Measurements from ENCODE around the gene LYVE1. TPM values are rescaled to one million over a fixed set of nuclear protein-coding genes. Genes with fewer than 3 reads are reported as not detected.

The LYVE1 gene
- total and polyA plus RNA-seq, 2 donors, result 4.1 to 16.1 TPM

DNA sequence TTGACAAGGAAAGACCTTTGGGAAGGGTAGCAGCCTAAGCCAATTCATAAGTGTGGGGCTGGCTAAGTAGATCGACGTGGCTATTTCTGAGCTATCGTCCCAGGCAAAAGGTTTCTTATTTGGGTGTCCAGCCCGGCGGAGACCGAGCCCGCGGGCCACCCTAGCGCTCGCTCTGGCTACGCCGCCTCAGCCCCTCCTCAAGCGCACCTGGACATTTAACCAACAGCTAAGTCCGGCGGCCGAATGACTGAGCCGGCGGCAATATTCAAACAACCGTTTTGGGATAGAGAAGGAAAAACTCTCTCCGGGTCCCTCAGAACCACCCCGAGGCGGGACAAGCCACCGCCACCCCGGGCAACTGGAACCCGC lies 27.9 kb downstream of the LYVE1 start:
- no peaks in the 10 kb centered on the region for H3K36me3 ChIP-seq (ENCODE audit: control insufficient read depth in 2 of 2, insufficient read depth in 2 of 2, low read length in 1 of 2)
- WGBS, result under 1% methylated on average over 25 of the region's 25 CpGs
- H3K27me3 ChIP-seq (ENCODE audit: control insufficient read depth in 2 of 2, insufficient read depth in 1 of 2, low read length in 1 of 2), result no peaks in the 10 kb centered on the region
- H3K9me3 ChIP-seq (ENCODE audit: control insufficient read depth in 2 of 2, insufficient read depth in 1 of 2, low read length in 1 of 2), result peaks cover 7 to 17% of the 10 kb centered on the region in 2 donors
- peaks cover 20 to 23% of the 10 kb centered on the region in 2 donors for H3K4me1 ChIP-seq (ENCODE audit: control insufficient read depth in 2 of 2, insufficient read depth in 2 of 2, low read length in 2 of 2)
- peak in 1 of 9 donors; percentile 42 for DNase-seq (ENCODE audit: low read depth in 6 of 9, low spot score in 9 of 9)
- H3K27ac ChIP-seq (ENCODE audit: low read depth in 1 of 2, low read length in 1 of 2), result peak overlapping the region in 1 of 2 donors; percentile 64
- H3K4me3 ChIP-seq (ENCODE audit: low read length in 2 of 2), result peak overlapping the region; percentile 68 to 74

DNA sequence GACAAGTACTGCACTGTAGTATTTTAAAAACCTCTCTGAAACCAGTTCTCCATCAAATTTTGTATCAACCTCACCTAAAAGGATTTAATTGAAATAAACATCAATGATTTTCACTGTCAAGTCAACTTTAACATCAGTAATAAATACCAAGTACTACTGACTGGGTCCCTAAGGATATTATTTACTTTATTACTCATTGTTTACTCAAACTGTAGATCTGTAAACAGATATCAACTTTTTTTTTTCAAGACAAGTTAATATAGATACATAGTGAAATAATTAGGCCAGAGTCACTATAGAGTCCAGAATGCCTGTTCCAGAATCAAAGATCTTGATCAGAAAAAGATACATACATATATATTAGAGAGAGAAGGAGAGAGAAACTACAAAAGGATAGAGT lies 29.1 kb downstream of the LYVE1 start:
- no peak for DNase-seq (ENCODE audit: low read depth in 6 of 9, low spot score in 9 of 9)
- Histone ChIP-seq H3K36me3 (ENCODE audit: control insufficient read depth in 2 of 2, insufficient read depth in 2 of 2, low read length in 1 of 2) (no peaks in the 10 kb centered on the region), H3K27ac (ENCODE audit: low read depth in 1 of 2, low read length in 1 of 2) (no peak overlapping the region), H3K27me3 (ENCODE audit: control insufficient read depth in 2 of 2, insufficient read depth in 1 of 2, low read length in 1 of 2) (no peaks in the 10 kb centered on the region), H3K9me3 (ENCODE audit: control insufficient read depth in 2 of 2, insufficient read depth in 1 of 2, low read length in 1 of 2) (peaks cover 4 to 8% of the 10 kb centered on the region in 2 donors), H3K4me3 (ENCODE audit: low read length in 2 of 2) (no peak overlapping the region), H3K4me1 (ENCODE audit: control insufficient read depth in 2 of 2, insufficient read depth in 2 of 2, low read length in 2 of 2) (peaks cover 20% of the 10 kb centered on the region in 2 donors)

DNA sequence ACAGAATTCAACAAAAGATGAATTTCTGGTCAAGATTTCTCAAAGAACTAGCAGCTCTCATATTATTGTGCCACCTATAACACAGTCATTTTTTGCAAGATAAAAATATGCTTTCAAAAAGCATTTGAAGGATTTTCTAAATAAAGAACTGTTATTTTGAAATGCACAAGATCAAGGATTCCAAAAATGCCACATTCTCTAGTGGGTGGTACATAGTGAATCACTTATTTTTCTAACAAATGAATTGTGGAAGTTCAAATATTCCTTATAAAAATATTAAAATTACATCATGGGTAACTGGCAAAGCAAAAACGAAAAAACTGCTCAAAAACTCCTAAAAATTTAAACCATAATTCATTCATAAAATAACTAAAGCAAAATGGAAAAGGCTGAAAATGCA lies 29.5 kb downstream of the LYVE1 start:
- H3K36me3 ChIP-seq (ENCODE audit: control insufficient read depth in 2 of 2, insufficient read depth in 2 of 2, low read length in 1 of 2), result peaks cover 0 to under 1% of the 10 kb centered on the region in 2 donors
- H3K9me3 ChIP-seq (ENCODE audit: control insufficient read depth in 2 of 2, insufficient read depth in 1 of 2, low read length in 1 of 2), result peaks cover 2 to 4% of the 10 kb centered on the region in 2 donors
- no peak for DNase-seq (ENCODE audit: low read depth in 6 of 9, low spot score in 9 of 9)
- 95% methylated on average over 1 of the region's 1 CpG for WGBS
- H3K27me3 ChIP-seq (ENCODE audit: control insufficient read depth in 2 of 2, insufficient read depth in 1 of 2, low read length in 1 of 2), result no peaks in the 10 kb centered on the region
- H3K4me1 ChIP-seq (ENCODE audit: control insufficient read depth in 2 of 2, insufficient read depth in 2 of 2, low read length in 2 of 2), result peaks cover 20% of the 10 kb centered on the region in 2 donors
- no peak overlapping the region for H3K4me3 ChIP-seq (ENCODE audit: low read length in 2 of 2)
- no peak overlapping the region for H3K27ac ChIP-seq (ENCODE audit: low read depth in 1 of 2, low read length in 1 of 2)

DNA sequence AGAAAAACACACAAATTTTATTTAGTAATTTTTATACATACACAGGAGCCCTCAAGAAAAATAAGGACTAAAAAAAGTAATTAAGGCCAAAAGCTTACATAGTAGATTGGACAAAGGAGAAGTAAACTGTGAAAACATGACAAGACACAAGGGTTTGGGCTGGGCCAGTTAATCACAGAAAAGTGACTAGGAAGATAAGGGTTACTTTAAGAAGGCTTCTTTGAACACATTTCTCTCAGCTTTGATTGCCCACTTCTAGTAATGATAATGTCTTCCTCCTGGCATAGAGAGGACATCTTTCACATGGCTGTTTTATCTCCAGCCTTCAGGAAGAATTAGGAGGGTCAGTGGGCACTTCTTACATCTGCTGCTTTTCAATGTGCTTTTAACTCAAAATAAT lies 30.9 kb downstream of the LYVE1 start:
- DNase-seq (ENCODE audit: low read depth in 6 of 9, low spot score in 9 of 9), result no peak
- Histone ChIP-seq H3K4me3 (ENCODE audit: low read length in 2 of 2) (no peak overlapping the region), H3K9me3 (ENCODE audit: control insufficient read depth in 2 of 2, insufficient read depth in 1 of 2, low read length in 1 of 2) (no peaks in the 10 kb centered on the region), H3K4me1 (ENCODE audit: control insufficient read depth in 2 of 2, insufficient read depth in 2 of 2, low read length in 2 of 2) (peaks cover 20% of the 10 kb centered on the region in 2 donors), H3K27ac (ENCODE audit: low read depth in 1 of 2, low read length in 1 of 2) (no peak overlapping the region), H3K27me3 (ENCODE audit: control insufficient read depth in 2 of 2, insufficient read depth in 1 of 2, low read length in 1 of 2) (no peaks in the 10 kb centered on the region), H3K36me3 (ENCODE audit: control insufficient read depth in 2 of 2, insufficient read depth in 2 of 2, low read length in 1 of 2) (peaks cover 3 to 9% of the 10 kb centered on the region in 2 donors)

DNA sequence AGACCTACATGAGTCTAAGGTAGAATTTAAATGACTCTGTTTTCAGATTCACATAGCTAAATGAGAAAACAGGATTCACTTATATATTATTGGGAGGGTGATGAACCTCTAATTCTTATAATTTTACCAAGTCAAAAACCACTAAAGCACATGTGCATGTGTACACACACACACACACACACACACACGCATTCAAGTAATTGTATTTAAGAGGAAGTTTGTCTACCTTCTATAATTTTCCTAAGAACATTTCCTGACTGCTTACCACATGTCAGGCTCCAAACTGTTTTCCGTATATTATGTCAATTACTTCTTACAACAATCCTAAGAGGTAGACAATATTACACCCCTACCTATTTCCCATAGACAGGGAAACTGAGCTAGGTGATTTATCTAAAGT lies 34.1 kb downstream of the LYVE1 start:
- peaks cover 4 to 21% of the 10 kb centered on the region in 2 donors for H3K36me3 ChIP-seq (ENCODE audit: control insufficient read depth in 2 of 2, insufficient read depth in 2 of 2, low read length in 1 of 2)
- DNase-seq (ENCODE audit: low read depth in 6 of 9, low spot score in 9 of 9), result no peak
- no peaks in the 10 kb centered on the region for H3K27me3 ChIP-seq (ENCODE audit: control insufficient read depth in 2 of 2, insufficient read depth in 1 of 2, low read length in 1 of 2)
- peaks cover 7 to 12% of the 10 kb centered on the region in 2 donors for H3K4me1 ChIP-seq (ENCODE audit: control insufficient read depth in 2 of 2, insufficient read depth in 2 of 2, low read length in 2 of 2)
- H3K27ac ChIP-seq (ENCODE audit: low read depth in 1 of 2, low read length in 1 of 2), result no peak overlapping the region
- H3K4me3 ChIP-seq (ENCODE audit: low read length in 2 of 2), result no peak overlapping the region
- 60% methylated on average over 2 of the region's 2 CpGs for WGBS
- no peaks in the 10 kb centered on the region for H3K9me3 ChIP-seq (ENCODE audit: control insufficient read depth in 2 of 2, insufficient read depth in 1 of 2, low read length in 1 of 2)

DNA sequence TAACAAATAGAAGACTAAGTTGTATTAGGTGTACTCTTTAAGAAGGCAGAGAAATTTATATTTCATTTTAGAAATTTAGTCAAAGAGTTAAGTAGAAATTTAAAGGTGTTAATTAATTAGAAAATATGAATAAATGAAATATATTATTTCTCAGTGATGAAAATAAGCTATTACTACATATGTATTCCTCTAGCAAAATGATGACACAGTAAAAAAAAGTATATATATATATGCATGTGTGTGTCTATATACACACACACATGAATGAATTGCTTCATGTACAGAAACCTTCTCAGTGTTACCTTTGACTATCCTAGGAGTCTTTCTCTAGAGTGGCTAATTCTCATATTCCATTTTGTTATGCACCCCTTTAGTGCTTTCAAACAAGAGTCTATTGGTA lies 35.1 kb downstream of the LYVE1 start:
- Histone ChIP-seq H3K27ac (ENCODE audit: low read depth in 1 of 2, low read length in 1 of 2) (no peak overlapping the region), H3K36me3 (ENCODE audit: control insufficient read depth in 2 of 2, insufficient read depth in 2 of 2, low read length in 1 of 2) (peaks cover 9 to 29% of the 10 kb centered on the region in 2 donors), H3K27me3 (ENCODE audit: control insufficient read depth in 2 of 2, insufficient read depth in 1 of 2, low read length in 1 of 2) (no peaks in the 10 kb centered on the region), H3K4me3 (ENCODE audit: low read length in 2 of 2) (no peak overlapping the region), H3K9me3 (ENCODE audit: control insufficient read depth in 2 of 2, insufficient read depth in 1 of 2, low read length in 1 of 2) (no peaks in the 10 kb centered on the region), H3K4me1 (ENCODE audit: control insufficient read depth in 2 of 2, insufficient read depth in 2 of 2, low read length in 2 of 2) (peaks cover 7 to 12% of the 10 kb centered on the region in 2 donors)
- no peak for DNase-seq (ENCODE audit: low read depth in 6 of 9, low spot score in 9 of 9)

DNA sequence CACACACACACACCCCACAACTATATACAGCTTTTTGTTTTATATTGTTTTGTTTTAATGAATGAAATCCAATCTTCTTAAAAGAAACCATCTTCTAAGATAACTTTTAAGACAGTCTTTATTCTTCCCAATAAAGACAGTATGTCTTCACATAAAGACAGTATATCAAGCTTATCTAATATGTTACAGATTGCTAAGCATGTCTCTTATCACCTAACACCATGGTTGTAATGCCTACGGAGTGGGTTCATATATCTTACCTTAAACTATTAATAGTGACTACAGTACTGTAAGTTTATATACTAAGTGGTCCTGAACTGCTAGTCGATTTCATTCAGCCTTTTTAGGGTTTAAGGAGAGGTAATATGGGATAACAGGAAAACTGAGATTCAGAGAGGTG lies 35.9 kb downstream of the LYVE1 start:
- 98% methylated on average over 2 of the region's 2 CpGs for WGBS
- Histone ChIP-seq H3K36me3 (ENCODE audit: control insufficient read depth in 2 of 2, insufficient read depth in 2 of 2, low read length in 1 of 2) (peaks cover 12 to 32% of the 10 kb centered on the region in 2 donors), H3K4me1 (ENCODE audit: control insufficient read depth in 2 of 2, insufficient read depth in 2 of 2, low read length in 2 of 2) (peaks cover 7 to 12% of the 10 kb centered on the region in 2 donors), H3K27me3 (ENCODE audit: control insufficient read depth in 2 of 2, insufficient read depth in 1 of 2, low read length in 1 of 2) (no peaks in the 10 kb centered on the region), H3K27ac (ENCODE audit: low read depth in 1 of 2, low read length in 1 of 2) (no peak overlapping the region), H3K4me3 (ENCODE audit: low read length in 2 of 2) (no peak overlapping the region), H3K9me3 (ENCODE audit: control insufficient read depth in 2 of 2, insufficient read depth in 1 of 2, low read length in 1 of 2) (no peaks in the 10 kb centered on the region)
- DNase-seq (ENCODE audit: low read depth in 6 of 9, low spot score in 9 of 9), result no peak

DNA sequence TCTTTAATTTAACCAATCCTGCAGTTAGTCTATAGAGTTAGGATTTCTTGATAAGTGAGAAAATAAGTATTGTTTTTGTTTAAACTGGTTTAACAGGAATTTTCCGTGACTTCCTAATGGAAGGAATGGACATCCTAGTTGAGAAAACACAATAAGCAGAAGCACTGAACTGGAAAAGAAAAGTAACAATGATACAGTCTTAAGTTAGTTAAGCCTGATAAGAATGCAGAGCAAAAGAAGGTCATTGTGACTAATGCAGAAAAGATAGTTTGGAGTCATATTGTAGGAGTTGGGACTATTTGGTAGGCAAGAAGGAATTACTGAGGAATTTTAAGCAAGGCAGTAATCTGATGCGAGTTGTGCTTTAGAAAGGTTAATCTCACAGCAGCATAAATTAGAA lies 39.2 kb downstream of the LYVE1 start:
- Histone ChIP-seq H3K27me3 (ENCODE audit: control insufficient read depth in 2 of 2, insufficient read depth in 1 of 2, low read length in 1 of 2) (no peaks in the 10 kb centered on the region), H3K9me3 (ENCODE audit: control insufficient read depth in 2 of 2, insufficient read depth in 1 of 2, low read length in 1 of 2) (no peaks in the 10 kb centered on the region), H3K36me3 (ENCODE audit: control insufficient read depth in 2 of 2, insufficient read depth in 2 of 2, low read length in 1 of 2) (peaks cover 15 to 46% of the 10 kb centered on the region in 2 donors), H3K4me1 (ENCODE audit: control insufficient read depth in 2 of 2, insufficient read depth in 2 of 2, low read length in 2 of 2) (no peaks in the 10 kb centered on the region), H3K27ac (ENCODE audit: low read depth in 1 of 2, low read length in 1 of 2) (no peak overlapping the region), H3K4me3 (ENCODE audit: low read length in 2 of 2) (no peak overlapping the region)
- no peak for DNase-seq (ENCODE audit: low read depth in 6 of 9, low spot score in 9 of 9)
- WGBS, result 96% methylated on average over 2 of the region's 2 CpGs

DNA sequence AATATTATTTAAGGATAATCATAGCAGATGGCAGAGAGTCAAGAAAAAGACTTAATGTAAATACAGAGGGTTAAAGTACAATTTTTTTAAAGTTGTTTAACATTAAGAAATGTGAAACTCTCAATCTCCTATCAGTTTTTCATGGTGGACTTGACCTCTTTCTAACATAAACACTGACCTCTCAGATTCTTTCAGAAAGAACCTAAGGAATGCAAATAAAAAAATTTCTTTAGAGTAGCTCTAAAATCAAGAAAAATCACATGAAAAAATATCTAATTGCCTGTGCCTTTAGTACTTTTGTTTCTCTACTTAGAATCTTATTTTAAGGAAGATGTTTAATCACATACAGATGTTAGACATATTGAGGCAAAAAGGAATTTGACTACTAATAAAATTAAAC lies 40.3 kb downstream of the LYVE1 start:
- Histone ChIP-seq H3K9me3 (ENCODE audit: control insufficient read depth in 2 of 2, insufficient read depth in 1 of 2, low read length in 1 of 2) (no peaks in the 10 kb centered on the region), H3K27ac (ENCODE audit: low read depth in 1 of 2, low read length in 1 of 2) (no peak overlapping the region), H3K4me1 (ENCODE audit: control insufficient read depth in 2 of 2, insufficient read depth in 2 of 2, low read length in 2 of 2) (peaks cover 0 to 2% of the 10 kb centered on the region in 2 donors), H3K36me3 (ENCODE audit: control insufficient read depth in 2 of 2, insufficient read depth in 2 of 2, low read length in 1 of 2) (peaks cover 15 to 41% of the 10 kb centered on the region in 2 donors), H3K4me3 (ENCODE audit: low read length in 2 of 2) (no peak overlapping the region), H3K27me3 (ENCODE audit: control insufficient read depth in 2 of 2, insufficient read depth in 1 of 2, low read length in 1 of 2) (no peaks in the 10 kb centered on the region)
- DNase-seq (ENCODE audit: low read depth in 6 of 9, low spot score in 9 of 9), result no peak
